Uterus (tissue), 4 donors: ENCODE data around the gene TANGO2. TPM values are rescaled to one million over a fixed set of nuclear protein-coding genes. Genes with fewer than 3 reads are reported as not detected.

Source experiments
- DNase-seq, 2 donors: peaks; one replicate each; pipeline ENCODE4 v3.0.0-alpha.2; 2019 to 2020
- H3K27ac ChIP-seq, 2 donors: fragments of 200-600 bp; sonication (generic); 1 replicate in 1 of 2; 2 replicates in 1 of 2; pipeline ENCODE4 v1.5.1; 2016 to 2018
- H3K27me3 ChIP-seq, 2 donors: fragments of 200-600 bp; sonication (generic); one replicate each; pipeline ENCODE4 v1.5.1; 2018 to 2019; ENCODE audit warnings: control low read depth in 1 of 2
- H3K36me3 ChIP-seq, 2 donors: fragments of 200-600 bp; sonication (generic); one replicate each; pipeline ENCODE4 v1.5.1; 2019; ENCODE audit warnings: control low read depth in 1 of 2
- H3K4me1 ChIP-seq, 2 donors: fragments of 200-600 bp; sonication (generic); one replicate each; pipeline ENCODE4 v1.5.1; 2018 to 2019; ENCODE audit warnings: control low read depth in 1 of 2
- H3K4me3 ChIP-seq, 2 donors: fragments of 200-600 bp; sonication (generic); 1 replicate in 1 of 2; 2 replicates in 1 of 2; pipeline ENCODE4 v1.5.1; 2018 to 2019; ENCODE audit warnings: mild to moderate bottlenecking in 1 of 2
- H3K9me3 ChIP-seq, 2 donors: fragments of 200-600 bp; sonication (generic); one replicate each; pipeline ENCODE4 v1.5.1; 2019; ENCODE audit warnings: control low read depth in 1 of 2
- POLR2A ChIP-seq, 2 donors: fragments of 450-650 bp; IDR thresholded peaks; one replicate each; pipeline ENCODE4 v1.6.1; 2016; ENCODE audit warnings: antibody characterized with exemption in 2 of 2, mild to moderate bottlenecking in 1 of 2, moderate library complexity in 1 of 2
- intact Hi-C: fragments of 100-400 bp; cut with DNase I; formaldehyde crosslinking; loops from one replicate; pipeline ENCODE4 v1.15.1; 2023; ENCODE audit warnings: low total_unique reads
- total RNA-seq, 4 donors: library from RNA; depleted of rRNA in 3 of 4; stranded (reverse); fragments of >200 nt in 3 of 4; gene quantifications; one replicate each; pipeline versions ENCODE4 v1.1.0 to v1.2.4, GENCODE V29; 2014 to 2023
- TF ChIP-seq, protein P1 (sequence below), 4 experiments: fragments of 200-600 bp in 2 of 4; fragments of 450-650 bp in 2 of 4; sonication (generic) in 2 of 4; IDR thresholded peaks; one replicate each; pipeline ENCODE4 v1.5.1; 2016 to 2019; ENCODE audit warnings: antibody characterized with exemption in 4 of 4, mild to moderate bottlenecking in 2 of 4, moderate library complexity in 1 of 4
- donor health status: DM: yes; HTN: yes; CAD: no.

Gene TANGO2
- total RNA-seq, 4 donors from 2014 or later: 2.8 to 25.1 (median 13.3) TPM

DNA sequence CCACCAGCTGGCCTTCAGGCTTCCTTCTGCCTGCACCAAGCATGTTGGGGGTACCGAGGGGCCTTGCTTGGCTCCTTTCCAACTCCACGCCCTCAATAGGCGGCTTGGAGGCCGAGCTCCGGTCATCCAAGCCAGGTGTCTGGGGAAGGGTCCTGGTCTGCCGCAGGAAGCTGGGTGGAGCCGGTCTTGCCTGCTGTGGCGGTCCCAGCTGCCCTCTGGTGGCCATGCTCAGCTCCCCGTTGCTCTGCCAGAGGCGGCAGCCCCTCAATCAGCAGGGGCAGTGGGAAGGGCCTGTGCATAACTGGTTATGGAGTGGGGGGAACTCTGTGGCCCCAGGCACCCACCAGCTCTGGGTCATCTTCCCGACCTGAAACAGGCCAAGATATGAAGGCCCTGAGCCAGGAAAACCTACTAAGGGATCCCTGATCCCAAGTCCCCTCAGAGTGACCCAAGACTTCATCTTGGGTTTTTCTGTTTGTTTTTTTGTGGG lies 7.5 kb upstream of the TANGO2 start:
- intact Hi-C loops: loop anchor here (5.0 kb wide), 1 partner anchor 41 kb away; no protein-coding TSS in a partner anchor
- no peak for TF ChIP-seq POLR2A (IDR thresholded peaks at IDR 0.05)
- TF ChIP-seq, protein P1, sequence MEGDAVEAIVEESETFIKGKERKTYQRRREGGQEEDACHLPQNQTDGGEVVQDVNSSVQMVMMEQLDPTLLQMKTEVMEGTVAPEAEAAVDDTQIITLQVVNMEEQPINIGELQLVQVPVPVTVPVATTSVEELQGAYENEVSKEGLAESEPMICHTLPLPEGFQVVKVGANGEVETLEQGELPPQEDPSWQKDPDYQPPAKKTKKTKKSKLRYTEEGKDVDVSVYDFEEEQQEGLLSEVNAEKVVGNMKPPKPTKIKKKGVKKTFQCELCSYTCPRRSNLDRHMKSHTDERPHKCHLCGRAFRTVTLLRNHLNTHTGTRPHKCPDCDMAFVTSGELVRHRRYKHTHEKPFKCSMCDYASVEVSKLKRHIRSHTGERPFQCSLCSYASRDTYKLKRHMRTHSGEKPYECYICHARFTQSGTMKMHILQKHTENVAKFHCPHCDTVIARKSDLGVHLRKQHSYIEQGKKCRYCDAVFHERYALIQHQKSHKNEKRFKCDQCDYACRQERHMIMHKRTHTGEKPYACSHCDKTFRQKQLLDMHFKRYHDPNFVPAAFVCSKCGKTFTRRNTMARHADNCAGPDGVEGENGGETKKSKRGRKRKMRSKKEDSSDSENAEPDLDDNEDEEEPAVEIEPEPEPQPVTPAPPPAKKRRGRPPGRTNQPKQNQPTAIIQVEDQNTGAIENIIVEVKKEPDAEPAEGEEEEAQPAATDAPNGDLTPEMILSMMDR (IDR thresholded peaks at IDR 0.05): peak; percentile 63 to 85 (median 76)
- H3K36me3 ChIP-seq: no peaks in the 10 kb centered on the region
- H3K4me1 ChIP-seq: peaks cover 0 to 4% of the 10 kb centered on the region in 2 donors
- DNase-seq: peak; percentile 48 to 60
- no peaks in the 10 kb centered on the region for H3K9me3 ChIP-seq
- H3K4me3 ChIP-seq: no peak overlapping the region
- H3K27ac ChIP-seq: no peak overlapping the region
- H3K27me3 ChIP-seq: no peaks in the 10 kb centered on the region

DNA sequence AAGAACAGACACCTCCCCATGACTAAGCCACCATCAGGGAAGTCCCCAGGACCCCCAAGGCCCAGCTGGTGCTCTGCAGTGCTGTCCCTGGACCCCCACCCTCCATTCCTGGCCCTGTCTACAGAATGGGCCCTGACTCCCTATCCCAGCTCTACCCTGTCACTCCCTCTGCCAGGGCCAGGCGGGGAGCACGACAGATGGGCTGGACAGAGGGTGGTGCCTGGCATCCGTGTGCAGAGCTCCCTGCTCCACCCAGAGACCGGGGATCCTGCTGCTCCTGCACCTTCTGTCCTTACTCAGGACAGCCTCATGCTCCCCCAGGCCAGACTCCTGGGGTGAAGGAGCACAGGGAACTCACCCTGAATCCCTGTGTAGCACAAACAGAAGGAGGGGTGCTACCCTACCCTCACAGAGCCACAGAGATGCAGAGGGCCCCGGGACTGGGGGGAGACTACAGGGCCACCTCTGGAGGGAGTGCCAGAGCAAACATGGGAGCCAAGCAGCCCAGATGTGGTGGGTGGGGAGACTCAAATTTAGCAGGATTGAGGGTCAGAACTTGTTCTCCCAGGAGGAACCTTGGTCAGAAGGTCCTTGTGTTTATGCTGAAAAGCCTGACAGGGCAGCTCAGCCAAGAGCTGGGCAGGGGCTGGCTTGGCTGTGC lies 6.3 kb upstream of the TANGO2 start:
- H3K4me3 ChIP-seq: no peak overlapping the region
- no peak overlapping the region for H3K27ac ChIP-seq
- H3K36me3 ChIP-seq: no peaks in the 10 kb centered on the region
- H3K4me1 ChIP-seq: peaks cover 0 to 4% of the 10 kb centered on the region in 2 donors
- no peak for TF ChIP-seq POLR2A (IDR thresholded peaks at IDR 0.05)
- intact Hi-C loops: loop anchor here (5.0 kb wide), 1 partner anchor 42 kb away; no protein-coding TSS in a partner anchor
- no peaks in the 10 kb centered on the region for H3K9me3 ChIP-seq
- DNase-seq: no peak
- H3K27me3 ChIP-seq: no peaks in the 10 kb centered on the region

DNA sequence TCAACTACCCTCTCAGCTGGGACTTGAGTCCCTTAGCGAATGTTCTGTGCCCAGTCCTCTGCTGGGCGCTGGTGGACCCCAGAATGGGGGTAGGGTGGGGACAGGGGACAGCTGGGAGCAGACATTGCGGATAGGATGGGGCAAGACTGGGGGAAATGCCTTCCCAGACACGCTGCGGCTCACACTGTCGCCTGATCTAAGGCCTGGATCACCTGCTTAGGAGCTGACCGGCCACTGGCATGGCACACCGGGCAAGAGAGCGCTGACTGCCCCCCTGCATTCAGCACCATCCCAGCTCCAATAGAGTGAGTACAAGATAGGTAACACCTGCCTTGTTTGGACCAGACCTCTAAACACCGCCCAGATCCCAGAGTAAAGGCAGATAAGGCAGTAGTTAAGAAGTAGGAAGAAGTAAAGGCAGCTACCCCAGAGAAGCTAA lies 5.7 kb upstream of the TANGO2 start:
- Histone ChIP-seq H3K4me3 (no peak overlapping the region), H3K9me3 (no peaks in the 10 kb centered on the region), H3K36me3 (no peaks in the 10 kb centered on the region), H3K4me1 (peaks cover 0 to 4% of the 10 kb centered on the region in 2 donors), H3K27me3 (no peaks in the 10 kb centered on the region), H3K27ac (no peak overlapping the region)
- intact Hi-C loops: no loop called here
- TF ChIP-seq, protein P1 (IDR thresholded peaks at IDR 0.05): no peak
- TF ChIP-seq POLR2A (IDR thresholded peaks at IDR 0.05): no peak
- no peak for DNase-seq

DNA sequence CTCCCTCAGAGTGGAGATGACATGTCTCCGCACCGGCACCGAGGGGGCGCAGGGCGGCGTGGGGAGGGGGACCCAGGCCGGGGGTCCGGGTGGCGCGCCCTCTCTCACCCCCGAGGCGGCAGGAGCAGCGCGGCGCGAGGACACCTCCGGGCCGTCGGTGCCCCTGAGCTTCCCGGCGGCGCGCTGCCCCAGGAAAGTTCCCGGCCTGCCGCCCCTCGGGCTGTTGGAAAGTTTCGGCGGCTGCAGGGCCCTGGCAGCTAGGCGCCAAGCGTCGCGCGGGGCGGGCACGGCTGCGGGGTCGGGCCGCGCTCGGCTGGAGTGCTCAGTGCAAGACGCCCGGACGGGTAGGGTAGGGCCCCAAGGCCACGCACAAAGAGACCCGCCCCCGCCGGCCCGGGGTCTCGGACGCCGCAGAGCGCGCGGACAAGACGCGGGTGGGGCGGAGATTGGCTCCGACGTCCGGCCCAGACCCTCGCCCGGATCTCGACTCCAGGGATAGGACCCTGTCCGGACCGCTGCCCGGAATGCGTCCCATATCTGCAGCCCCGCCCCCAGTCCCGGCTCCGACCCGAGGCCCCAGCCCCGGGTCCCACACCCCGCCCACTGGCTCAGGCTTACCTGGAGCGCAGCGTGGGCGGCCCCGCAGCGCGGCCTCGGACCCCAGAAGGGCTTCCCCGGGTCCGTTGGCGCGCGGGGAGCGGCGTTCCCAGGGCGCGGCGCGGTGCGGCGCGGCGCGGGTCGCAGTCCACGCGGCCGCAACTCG lies 4.8 kb upstream of the TANGO2 start:
- DNase-seq: peak in 1 of 2 donors; percentile 28
- Histone ChIP-seq H3K27ac (no peak overlapping the region), H3K4me1 (peaks cover 0 to 4% of the 10 kb centered on the region in 2 donors)

More for the DNA sequence above, 4.8 kb upstream of the TANGO2 start:
- no peaks in the 10 kb centered on the region for H3K9me3 ChIP-seq
- H3K27me3 ChIP-seq: no peaks in the 10 kb centered on the region
- TF ChIP-seq POLR2A (IDR thresholded peaks at IDR 0.05): no peak
- TF ChIP-seq, protein P1 (IDR thresholded peaks at IDR 0.05): no peak
- no peaks in the 10 kb centered on the region for H3K36me3 ChIP-seq
- intact Hi-C loops: no loop called here
- H3K4me3 ChIP-seq: peak overlapping the region; percentile 39 to 55
